GM12892 (cell line): ENCODE results near the gene SRP19. TPM values are rescaled to one million over a fixed set of nuclear protein-coding genes. Genes with fewer than 3 reads are reported as not detected.

Experiments used
- DNase-seq: peaks from one replicate; pipeline ENCODE4 v3.0.0; 2011; ENCODE audit not compliant: insufficient read length
- FAIRE-seq: peaks from 2 replicates; lab custom pipeline; 2011; peaks lifted over from hg19 to GRCh38; lab: Jason Lieb, UNC
- POLR2A ChIP-seq: IDR thresholded peaks from 2 replicates; pipeline ENCODE4 v1.6.1; 2011; ENCODE audit warnings: low read depth, low read length, control low read depth
- POLR2AphosphoS5 ChIP-seq: IDR thresholded peaks from 2 replicates; pipeline ENCODE4 v1.6.1; 2011; ENCODE audit warnings: low read depth, low read length, control low read depth
- TAF1 ChIP-seq: IDR thresholded peaks from 2 replicates; pipeline ENCODE4 v1.6.1; 2011; ENCODE audit warnings: low read depth, mild to moderate bottlenecking, control low read depth, low read length, borderline replicate concordance
- polyA plus RNA-seq: library from polyadenylated mRNA; unstranded; fragments of >200 nt; gene quantifications from one replicate; pipeline ENCODE4 v1.2.1, GENCODE V29; 2012; ENCODE audit warnings: missing spikeins, inconsistent platforms; ENCODE audit not compliant: missing spikeins

Gene SRP19
- 69.2 TPM for polyA plus RNA-seq

- DNase-seq (peak; percentile 87), FAIRE-seq (peak; percentile 96)
- TF ChIP-seq TAF1 (peak; percentile 83), POLR2AphosphoS5 (peak; percentile 84), POLR2A (peak; percentile 81)
These were observed at the start of gene SRP19 for GRCh38 chr5:112860929-112861637. Gene SRP19, plus strand, starts transcription at chr5:112861287. Its CDS starts 90 bp downstream, at chr5:112861377.

- DNase-seq, result no peak
- no peak for FAIRE-seq
- TF ChIP-seq POLR2AphosphoS5 (no peak), TAF1 (no peak), POLR2A (no peak)
These were observed 48.5 kb upstream of the SRP19 start for GRCh38 chr5:112812549-112812948.

GRCh38 chr5:112820246-112820645 is 40.8 kb upstream of the SRP19 start:
- TF ChIP-seq TAF1 (no peak), POLR2AphosphoS5 (no peak), POLR2A (no peak)
- no peak for FAIRE-seq
- no peak for DNase-seq

GRCh38 chr5:112822456-112822855 is 38.6 kb upstream of the SRP19 start:
- DNase-seq (no peak), FAIRE-seq (no peak)
- no peak for TF ChIP-seq POLR2A
- TF ChIP-seq POLR2AphosphoS5, result no peak
- no peak for TF ChIP-seq TAF1

- no peak for TF ChIP-seq TAF1
- no peak for TF ChIP-seq POLR2A
- TF ChIP-seq POLR2AphosphoS5, result no peak
- DNase-seq (no peak), FAIRE-seq (no peak)
These were observed 37.9 kb upstream of the SRP19 start for GRCh38 chr5:112823181-112823580.

GRCh38 chr5:112823656-112824055 is 37.4 kb upstream of the SRP19 start:
- TF ChIP-seq POLR2AphosphoS5 (no peak), POLR2A (no peak), TAF1 (no peak)
- DNase-seq, result no peak
- FAIRE-seq, result no peak

GRCh38 chr5:112824197-112824596 is 36.9 kb upstream of the SRP19 start:
- DNase-seq (no peak), FAIRE-seq (no peak)
- TF ChIP-seq TAF1 (no peak), POLR2A (no peak), POLR2AphosphoS5 (no peak)

- no peak for FAIRE-seq
- DNase-seq, result no peak
- TF ChIP-seq TAF1 (no peak), POLR2AphosphoS5 (no peak), POLR2A (no peak)
These were observed 30.7 kb upstream of the SRP19 start for GRCh38 chr5:112830378-112830777.

- TF ChIP-seq POLR2A (no peak), POLR2AphosphoS5 (no peak), TAF1 (no peak)
- DNase-seq (no peak), FAIRE-seq (no peak)
These were observed 27.1 kb upstream of the SRP19 start for GRCh38 chr5:112833971-112834370.

- FAIRE-seq (peak; percentile 53), DNase-seq (no peak)
- TF ChIP-seq POLR2A, result no peak
- TF ChIP-seq POLR2AphosphoS5, result no peak
- TF ChIP-seq TAF1, result no peak
These were observed 16.6 kb upstream of the SRP19 start for GRCh38 chr5:112844489-112844888.

GRCh38 chr5:112846556-112846955 is 14.5 kb upstream of the SRP19 start:
- FAIRE-seq (no peak), DNase-seq (no peak)
- TF ChIP-seq POLR2A, result no peak
- no peak for TF ChIP-seq TAF1
- TF ChIP-seq POLR2AphosphoS5, result no peak

- TF ChIP-seq POLR2AphosphoS5, result no peak
- no peak for TF ChIP-seq TAF1
- no peak for TF ChIP-seq POLR2A
- DNase-seq, result no peak
- no peak for FAIRE-seq
These were observed 13.8 kb upstream of the SRP19 start for GRCh38 chr5:112847306-112847705.
